Measurements from ENCODE around the gene IFT122.

DNA sequence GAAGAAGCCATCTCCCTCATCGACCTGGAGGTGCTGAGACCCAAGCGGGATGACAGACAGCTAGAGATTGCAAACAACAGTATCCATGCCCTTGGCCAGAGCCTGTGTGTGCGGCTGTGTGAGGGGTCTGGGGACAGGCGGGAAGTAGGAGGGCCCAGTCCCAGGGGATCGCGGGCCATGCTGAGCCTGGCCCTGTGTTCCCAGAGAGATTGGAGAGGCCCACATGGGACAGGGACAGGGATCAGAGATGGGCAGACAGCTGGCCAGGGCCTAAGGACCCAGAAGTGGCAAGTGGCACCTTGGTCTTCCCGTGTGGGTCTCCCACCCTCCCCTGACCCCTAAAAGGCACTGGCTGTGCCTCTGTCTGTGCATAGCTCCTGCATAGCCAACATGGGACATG, 77.5 kb downstream of the IFT122 start:
- TF ChIP-seq POLR2A (IDR thresholded peaks at IDR 0.05) (no peak), CTCF (IDR thresholded peaks at IDR 0.05) (no peak)

All from right lobe of liver (tissue), 4 donors.